SIG-M5 (cell line): Measurements from ENCODE around the gene VPS29.
A peak's percentile ranks its signal among the peaks of the same experiment; 100 is the strongest.
"Not testable (repeated sequence)": the region's sequence is repeated elsewhere in the genome, so short reads cannot be mapped to it uniquely, and the experiment has no call there.

Experiments used
- DNase-seq: peaks from one replicate; lab custom pipeline; 2025; lab: John Stamatoyannopoulos, UW

Gene VPS29

DNA sequence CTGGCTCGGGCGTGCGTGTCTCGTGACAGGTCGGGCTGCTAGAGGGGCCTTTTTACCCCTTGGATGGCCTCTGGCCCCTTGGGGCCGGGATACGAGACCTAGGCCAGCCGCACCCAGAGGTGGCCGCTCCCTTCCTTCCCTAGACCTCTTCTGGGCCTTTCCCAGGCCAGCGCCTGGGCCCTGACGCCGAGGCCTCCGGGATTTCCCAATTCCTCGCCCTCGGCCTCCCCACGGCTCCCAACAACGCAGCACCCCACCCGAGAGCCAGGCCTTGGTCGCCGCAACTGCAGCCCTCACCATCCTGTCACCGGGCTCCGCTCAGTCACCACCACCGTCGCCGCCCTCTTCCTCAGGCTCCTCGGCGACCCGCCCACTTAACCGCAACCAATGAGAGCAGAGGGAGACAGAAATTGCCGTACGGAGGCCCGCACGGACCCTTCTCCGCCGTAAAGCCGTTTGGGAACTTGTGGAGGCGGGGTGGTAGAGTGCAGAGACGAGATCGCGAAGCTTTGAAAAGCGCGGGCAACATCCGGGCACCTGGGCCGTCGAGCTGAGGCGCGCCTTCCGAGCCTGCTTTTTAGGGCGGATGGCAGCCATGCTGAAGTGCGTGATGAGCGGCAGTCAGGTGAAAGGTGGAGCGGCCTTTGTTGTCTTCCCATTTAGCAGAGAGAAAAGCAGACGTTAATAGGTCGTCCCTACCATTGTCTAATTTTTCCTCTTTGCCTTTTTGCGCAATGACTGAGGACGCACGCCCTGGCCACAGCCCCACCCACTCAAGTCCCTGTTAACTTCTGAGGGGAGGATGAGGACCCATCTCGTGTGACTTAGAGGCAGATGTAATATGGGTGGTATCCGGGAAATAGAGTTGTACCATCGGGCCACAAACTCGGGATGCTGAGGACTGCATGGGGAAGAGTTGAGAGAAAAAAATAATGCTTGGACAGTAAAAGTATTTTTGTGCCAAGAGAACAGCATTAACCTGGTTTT, at the start of gene VPS29, which contains the start of gene RAD9B:
TSS of gene VPS29 (minus strand) at position 360 of the 987 bp plus-strand sequence. CDS start at position 300, 60 bp downstream.
TSS of gene RAD9B (plus strand) at position 580 of the 987 bp plus-strand sequence. CDS start at position 587, 7 bp downstream.
- peak; percentile 96 for DNase-seq

DNA sequence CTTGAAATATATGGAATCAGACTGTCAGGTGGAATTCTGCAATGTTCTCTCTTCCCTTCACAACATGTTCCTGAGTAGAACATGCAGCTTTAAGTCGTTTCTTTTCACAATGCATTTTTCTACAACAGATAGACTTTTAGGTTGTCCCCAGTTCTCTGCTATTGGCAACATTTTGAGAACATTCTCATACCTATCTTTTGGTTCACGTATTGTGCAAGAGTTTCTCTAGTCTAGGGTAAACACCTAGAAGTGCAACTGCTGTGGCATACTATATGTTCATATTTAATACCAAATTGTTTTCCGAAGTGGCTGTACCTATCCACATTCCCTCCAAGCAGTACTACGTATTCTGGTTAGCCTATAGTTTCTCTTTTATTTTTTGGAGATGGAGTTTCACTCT, 49.1 kb upstream of the VPS29 start:
- no peak for DNase-seq

GRCh38 chr12:110549716-110550115, 47.8 kb upstream of the VPS29 start:
- no peak for DNase-seq

GRCh38 chr12:110548678-110549077, 46.8 kb upstream of the VPS29 start:
- DNase-seq = no peak

GRCh38 chr12:110547090-110547489, 45.2 kb upstream of the VPS29 start:
- DNase-seq = no peak

DNA sequence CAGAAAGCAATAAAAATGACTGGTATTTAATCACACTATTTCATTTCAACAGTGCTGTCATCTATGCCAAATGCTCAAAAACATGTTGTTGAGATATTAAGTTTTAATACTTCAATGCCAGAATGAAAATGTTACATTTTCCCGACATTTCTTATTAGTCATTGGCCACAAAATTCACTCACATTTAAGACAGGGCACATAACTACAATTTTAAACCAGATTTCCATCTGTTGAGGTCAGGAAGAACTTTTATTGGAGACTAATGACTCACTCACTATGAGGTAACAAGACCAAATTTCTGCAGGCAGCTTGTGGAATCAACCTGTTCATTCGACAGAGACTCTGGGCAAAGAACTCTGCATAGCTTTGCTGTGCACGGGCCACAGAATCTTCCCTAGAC, 44.4 kb upstream of the VPS29 start:
- no peak for DNase-seq

DNA sequence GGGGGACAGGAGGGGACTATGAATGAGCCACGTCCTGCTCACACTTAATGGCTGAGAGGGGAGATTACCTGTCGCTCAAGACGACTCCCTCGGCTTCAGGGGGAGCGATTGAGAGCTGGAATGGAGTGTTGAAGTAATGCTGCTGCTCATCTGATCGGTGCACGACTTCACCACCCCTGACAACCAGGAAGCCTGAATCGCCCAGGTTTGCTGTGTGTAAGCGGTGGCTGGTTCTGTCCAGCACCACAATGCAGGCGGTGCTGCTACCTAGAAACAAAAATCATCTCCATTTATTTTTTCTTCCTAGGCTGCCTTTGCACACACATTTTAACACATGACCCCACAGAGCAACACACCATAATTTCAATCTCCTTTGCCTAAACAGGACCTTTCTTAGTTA, 43.9 kb upstream of the VPS29 start:
- DNase-seq = no peak

GRCh38 chr12:110545259-110545658, 43.3 kb upstream of the VPS29 start:
- DNase-seq = not testable (repeated sequence)

- no peak for DNase-seq
These were observed 42.1 kb upstream of the VPS29 start for GRCh38 chr12:110543965-110544364.

- no peak for DNase-seq
These were observed 41.5 kb upstream of the VPS29 start for GRCh38 chr12:110543252-110543959.

- no peak for DNase-seq
These were observed 38.1 kb upstream of the VPS29 start for GRCh38 chr12:110540048-110540447.

DNA sequence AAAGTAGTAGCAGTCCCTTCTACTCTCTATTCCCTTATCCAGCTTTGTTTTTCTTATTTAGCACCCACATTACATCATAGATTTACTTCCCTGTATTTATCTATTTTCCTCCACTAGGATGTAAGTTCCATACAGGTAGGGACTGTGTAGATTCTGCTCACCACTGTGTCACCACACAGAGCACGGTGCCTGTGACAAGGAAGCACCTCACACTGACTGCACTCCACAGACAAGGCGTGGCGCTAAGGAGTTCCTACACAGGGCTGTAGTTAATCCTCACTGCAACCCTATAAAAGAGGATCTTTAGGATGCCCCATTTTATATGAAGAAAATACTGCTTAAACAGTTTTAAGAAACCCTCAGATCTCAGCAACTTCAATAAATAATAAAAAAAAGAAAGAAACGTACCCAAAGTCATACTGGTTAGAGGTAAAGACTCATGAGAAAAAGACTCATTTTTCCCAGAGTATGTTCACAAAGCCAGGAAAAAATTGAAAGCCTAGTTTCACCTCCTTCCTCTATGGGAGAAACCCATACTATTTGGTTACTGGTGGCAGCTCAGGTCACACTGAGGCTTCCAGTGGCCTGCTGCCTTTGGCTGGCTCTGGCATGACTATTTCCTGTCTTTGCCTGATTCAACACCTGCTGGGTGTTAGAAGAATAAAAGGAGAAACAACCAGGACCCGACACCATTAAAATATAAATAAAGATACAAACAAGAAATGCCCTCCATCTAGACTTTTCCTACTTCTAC, 37.1 kb upstream of the VPS29 start:
- no peak for DNase-seq

DNA sequence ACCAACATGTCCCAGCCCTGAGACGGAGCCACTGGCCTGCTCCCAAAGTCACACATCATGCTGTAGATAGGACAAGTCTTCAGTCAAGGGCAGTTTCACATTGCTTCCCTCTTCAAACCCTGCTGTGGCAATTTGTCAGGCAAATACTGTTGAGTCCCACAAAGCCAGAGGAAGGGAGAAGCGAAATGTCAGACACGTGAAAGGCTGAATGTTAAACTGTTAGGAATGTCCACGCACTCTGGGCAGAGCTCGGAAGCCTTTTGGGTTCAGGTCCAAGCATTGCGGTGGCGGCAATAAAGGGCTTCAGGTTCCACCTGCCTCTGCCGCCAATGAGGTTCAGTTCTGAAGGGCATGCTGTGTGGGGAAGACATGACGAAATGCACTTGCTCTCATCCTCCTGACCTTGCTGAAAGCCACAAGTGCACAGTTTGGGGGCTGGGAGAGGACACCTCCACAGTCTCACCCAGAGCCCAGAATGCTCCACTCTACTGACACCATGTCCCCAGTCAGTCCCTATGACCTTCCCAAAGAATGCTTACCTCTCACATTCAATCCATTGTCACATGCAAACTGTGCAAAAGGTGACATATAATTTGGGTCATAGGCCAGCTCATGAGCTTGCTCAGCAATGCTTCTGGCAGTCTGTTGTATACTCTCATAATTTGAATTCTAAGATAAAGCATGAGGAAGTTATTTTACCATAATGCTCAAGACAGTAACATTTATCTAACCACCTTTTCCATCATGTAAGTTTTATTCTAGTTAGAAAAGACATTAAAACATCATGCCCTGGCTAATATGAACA, 35.9 kb upstream of the VPS29 start:
- DNase-seq = no peak

- no peak for DNase-seq
These were observed 35.1 kb upstream of the VPS29 start for GRCh38 chr12:110536834-110537604.

- no peak for DNase-seq
These were observed 32.9 kb upstream of the VPS29 start for GRCh38 chr12:110534811-110535210.

DNA sequence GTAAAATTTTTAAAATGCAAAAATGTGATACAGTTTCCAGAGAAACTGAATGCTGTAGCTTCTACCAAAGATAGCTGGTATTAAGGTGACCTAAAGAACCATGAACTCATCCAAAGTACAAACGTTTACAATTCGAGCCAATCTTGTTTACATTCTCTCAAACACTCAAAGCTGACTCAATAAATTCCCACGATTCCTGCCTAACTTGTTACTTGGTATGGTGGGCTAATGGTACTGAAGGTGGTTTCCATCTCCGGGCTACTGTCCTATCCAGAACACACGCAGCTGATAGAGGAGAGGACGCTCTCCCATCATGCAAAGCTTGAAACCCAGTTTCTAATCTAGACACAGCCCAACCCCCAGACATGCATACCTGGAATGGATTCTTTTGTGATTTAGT, 31.7 kb upstream of the VPS29 start:
- no peak for DNase-seq

DNA sequence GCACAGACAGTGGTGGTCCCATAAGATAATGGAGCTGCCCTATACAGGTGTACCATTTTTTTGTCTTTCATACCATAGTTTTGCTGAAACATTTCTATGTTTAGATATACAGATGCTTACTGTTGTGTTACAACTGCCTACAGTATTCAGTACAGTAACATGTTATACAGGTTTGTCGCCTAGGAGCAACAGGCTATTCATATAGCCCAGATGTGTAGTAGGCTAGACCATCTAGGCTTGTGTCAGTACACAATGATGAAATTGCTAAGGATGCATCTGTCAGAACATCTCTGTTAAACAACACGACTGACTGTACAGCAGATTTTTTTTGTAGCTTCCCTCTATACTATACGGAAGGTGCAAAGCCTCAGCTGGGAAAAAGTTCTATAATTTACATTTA, 30.7 kb upstream of the VPS29 start:
- DNase-seq = no peak

DNA sequence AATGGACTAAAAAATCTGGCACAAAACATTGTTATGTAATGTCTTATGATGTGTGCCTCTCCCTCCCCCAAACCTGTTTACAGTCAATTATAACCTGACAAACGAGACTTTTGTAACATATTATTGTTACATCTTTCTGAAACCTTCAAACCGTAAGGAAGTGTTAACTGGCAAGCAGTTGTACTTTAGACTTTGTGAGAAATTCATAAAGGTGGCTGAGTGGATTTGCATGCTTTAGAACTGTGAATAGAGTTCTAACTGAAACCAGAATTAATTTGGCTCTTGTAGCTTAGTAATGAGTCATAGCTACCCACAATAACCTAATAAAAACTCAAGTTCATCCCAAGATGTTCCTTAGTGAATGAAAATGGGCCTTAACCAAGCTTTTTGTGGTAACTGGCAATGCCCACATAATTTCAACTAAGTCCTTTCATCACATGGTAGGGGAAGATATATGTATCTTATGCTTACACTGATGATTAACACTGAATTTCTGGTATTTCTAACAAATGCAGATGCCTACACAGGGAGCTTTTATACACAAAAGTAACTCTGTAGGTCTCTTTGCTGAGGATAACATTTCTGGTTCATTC, 29.9 kb upstream of the VPS29 start:
- no peak for DNase-seq

GRCh38 chr12:110530511-110530910, 28.6 kb upstream of the VPS29 start:
- no peak for DNase-seq

DNA sequence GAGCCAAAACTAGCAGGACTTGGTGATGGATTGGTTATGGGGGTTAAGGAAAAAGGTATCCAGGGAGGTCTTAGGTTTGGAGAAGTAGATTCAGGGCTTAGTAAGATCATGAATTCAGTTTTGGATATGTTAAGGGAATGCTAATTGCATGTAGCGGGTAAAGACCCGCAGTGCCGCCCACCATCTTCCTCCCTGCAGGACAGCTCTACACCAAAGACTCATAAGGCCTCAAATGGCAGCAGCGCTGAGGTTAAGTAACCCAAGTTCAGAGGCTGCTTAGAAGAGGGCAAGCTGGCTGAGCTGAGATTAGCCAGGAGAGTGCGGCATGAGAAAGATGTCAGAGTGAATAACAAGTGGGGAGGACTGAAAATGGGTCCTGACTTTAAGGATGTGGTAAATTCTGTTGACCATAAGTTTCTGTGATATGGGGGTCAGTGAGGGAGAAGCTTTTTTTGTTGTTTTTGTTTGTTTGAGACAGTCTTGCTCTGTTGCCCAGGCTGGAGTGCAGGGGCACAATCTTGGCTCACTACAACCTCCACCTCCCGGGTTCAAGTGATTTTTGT, 26.4 kb upstream of the VPS29 start:
- DNase-seq = no peak
